NCI-H2081 (cell line): ENCODE data around the gene METTL25.

ENCODE experiments used
- DNase-seq, 2 experiments: peaks; one replicate each; lab custom pipeline; 2025; lab: John Stamatoyannopoulos, UW

Gene METTL25

DNA sequence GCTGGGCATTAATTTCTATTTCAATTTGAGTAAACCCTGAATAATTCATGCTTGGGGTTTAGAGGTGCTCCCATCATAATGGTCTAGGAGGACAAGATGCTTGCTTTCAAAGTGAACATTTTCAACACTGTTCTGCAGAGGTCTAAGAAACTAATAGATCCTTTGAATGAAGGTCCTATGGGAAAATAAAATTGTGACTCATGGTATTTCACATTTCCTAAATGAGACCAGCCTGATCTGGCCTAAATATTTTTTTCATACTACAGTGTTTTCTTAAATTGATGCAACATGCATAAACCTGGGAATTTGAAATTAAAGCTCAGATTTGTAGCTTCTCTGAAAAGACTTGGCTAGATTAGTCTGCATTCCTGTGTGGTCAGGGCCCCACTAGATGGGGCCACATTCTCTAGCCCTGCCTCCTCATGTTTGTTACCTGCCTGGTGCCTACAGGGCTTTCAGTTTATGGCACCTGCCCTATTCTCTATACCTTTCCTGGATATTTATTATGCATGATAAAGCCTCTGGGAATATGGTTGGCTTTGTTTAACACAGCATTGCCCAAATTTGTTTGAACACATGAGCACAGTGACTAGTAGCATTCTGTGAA, 112.7 kb downstream of the METTL25 start:
- DNase-seq = no peak

DNA sequence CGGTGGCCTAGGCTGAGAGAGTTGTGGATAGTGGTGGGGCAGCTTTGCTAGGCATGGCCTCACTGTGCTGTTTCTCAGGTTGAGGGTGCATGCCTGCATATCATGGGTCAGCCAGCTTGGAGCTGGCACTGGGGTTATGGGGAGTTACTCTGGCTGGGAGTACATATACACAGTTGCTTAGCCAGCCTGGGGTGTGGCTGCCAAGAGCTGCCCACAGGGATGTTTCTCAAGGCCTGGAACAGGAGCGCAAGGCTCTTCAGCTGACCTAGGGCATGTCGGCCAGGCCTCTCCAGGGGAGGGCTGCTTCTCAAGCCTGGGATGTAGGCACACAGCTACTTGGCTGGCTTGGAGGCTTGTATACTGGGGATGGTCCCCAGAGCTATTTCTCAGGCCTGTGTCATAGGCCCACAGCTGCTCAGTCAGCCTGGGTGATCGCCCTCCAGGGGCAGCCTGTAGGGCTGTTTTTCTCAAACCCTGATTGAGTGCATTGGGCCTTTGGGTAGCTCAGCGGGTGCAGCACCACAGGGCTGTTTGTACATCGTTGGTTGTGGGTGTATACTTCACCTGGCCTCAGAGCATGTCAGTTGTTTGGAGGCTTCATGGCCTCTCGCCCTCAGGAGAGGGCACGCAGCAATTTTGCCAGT, 114.9 kb downstream of the METTL25 start:
- DNase-seq = no peak

DNA sequence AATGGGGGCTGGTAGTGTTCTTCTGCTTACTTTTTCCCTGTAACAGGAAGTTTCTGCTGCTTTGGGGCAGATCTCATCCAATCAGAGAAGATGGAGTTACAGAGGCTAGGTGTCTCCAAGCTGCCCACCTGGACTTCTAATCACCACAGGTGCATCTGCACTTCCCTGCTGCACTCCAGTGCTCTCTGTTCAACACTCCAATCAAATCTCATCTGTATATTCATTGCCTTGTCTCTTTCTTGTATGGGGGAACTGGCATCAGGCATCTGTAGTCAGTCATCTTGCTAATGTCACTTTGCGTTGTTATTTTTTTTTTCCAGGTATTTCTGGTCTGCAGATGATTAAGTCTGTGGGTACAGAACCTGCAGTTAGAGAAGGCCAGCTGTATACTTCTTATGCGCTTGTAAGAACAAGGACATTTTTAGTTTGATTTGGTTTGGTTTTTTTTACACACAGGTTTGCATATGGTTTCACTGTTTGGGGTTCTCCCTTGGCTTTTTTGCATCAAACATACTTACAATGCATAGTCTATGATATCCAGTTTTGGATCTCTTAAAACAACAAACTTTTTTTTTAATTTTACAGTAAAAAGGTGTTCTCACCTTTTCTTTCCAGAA, 116.0 kb downstream of the METTL25 start:
- DNase-seq = no peak

DNA sequence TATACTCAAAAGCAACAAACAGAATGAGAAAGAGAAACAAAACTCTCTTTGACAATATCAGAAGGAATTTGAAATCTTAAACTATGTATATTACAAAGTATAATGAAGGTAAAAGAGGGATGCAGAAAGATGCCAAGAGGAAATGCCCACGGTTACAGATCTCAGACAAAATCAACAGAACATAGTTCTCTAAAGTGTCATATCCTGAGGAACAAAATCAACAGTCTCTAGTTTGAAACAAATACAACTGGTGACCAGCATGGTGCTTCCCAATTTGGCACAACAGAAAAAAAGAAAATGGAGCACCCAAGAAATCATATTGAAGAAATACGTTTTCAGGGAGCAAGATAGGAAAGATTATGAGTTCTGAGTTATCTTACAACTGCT, 116.5 kb downstream of the METTL25 start:
- DNase-seq = no peak

DNA sequence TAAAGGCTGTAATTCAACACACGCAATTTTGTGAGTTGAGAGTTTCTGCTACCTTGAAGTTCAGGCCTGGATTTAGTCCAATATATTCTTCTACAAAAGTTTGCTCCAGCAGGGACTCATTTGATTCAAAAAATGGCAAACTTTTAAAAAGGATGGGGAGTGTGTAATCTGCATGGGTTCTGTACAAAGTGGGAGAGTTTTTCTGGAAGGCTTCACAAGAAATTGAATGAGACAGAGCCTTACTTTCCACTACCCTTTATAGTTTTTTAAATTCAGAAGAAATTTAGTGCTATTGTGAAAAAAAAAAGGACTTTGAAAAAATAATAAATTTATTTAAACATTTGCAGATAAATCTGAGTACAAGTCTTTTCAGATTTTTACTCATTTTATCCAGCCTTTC, 116.9 kb downstream of the METTL25 start:
- DNase-seq = no peak

DNA sequence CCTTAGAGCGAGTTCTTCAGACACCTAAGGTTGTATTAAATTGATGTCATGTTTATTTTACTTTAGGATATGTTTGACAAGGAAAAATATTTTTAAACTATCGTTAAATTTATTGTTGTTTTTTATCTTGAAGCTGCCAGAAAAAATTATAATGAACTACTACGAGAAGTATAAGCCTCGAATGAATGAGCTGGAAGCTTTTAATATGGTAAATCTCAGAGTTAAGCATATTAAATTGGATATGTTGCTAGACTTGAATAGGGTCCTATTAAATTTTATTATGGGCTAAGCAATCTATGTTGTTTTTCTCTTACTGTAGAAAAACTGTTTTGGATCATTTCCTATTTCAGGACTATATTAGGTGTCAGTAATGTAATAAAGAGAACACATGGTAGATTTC, 118.2 kb downstream of the METTL25 start:
- no peak for DNase-seq

DNA sequence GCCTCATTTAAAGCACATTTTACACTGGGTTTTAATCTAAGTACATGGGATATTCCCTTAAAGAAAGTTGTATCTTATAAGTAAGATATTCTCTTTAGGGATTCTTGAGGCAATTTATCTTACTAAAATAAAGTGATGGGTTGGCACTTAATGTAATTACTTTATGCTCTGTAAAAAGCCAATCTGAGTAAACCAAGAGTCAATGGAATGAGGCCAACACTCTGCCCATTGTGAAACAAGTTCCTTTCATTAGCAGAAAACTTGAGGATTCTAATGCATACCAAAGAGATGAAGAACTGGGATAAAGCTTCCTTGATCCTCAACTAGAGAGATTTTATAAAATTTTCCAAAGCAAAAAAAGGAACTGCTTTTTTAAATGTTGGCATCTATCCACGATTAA, 121.2 kb downstream of the METTL25 start:
- DNase-seq = peak in 1 of 2 experiments; percentile 8

DNA sequence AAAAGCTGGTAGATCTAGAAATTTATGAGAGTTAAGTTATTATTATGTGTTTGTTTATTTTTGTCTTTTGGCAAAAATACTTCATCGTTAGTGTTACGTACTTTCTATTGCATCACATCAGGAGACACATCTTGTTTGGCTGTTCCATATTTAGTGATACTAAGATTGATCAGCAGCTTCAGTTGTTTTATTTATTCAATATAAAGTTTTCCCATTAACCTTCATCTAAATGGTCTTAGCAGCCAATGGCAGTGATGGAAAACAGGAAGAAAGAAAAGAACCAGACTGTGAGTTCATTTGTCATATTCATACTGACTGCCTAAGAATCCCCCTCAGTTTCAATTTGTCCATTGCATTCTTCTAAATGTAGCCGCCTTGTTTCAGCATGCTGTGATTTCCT, 122.3 kb downstream of the METTL25 start:
- no peak for DNase-seq

DNA sequence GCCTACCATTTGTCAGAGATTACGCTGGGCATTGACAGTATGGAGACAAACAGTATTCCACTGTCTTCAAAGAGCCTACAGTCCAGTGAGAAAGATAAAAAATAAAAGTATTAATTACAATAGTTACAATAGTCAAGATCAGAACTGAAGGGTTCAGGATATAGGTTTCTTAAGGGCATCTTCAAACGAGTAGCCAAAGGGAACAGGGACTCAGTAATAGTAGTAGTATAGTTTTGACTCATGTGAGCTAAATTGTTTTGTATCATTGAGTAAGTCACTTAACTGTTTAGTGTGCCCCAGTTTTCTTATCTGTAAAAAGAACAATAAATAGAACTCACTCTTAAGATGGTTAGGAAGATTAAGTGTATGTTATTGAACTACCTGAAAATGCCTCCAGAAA, 123.6 kb downstream of the METTL25 start:
- no peak for DNase-seq

DNA sequence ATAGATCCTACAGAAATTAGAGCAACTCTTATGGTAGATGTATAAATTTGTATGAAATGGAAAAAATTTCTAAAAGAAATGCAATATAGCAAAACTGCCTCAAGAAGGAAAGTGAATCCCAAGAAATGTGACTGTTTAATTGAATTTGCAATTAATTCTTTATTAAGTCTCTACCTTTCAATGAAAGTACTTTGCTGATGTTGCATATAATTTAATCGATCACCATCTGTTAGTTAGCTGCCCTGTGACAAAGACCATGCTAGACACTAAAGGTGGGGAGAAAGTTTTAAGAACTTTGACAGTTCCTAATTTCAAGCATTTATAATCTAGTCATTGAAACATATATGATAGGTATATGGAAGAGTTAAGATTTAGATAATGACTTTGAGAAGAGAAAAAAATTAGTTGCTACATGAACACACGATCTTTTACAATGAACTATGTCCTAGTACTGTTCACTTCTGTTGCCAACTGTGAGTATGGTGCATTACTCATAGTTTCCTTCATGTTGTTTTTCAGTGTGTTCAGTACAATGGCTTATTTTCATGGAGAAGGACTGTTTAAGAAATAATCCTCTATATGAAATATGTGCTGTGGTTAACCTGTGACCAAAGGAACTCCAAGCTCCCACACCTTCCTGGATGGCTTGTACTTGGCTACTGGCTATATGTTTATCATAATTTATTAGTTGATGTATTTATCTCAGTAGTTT, 128.4 kb downstream of the METTL25 start:
- DNase-seq = no peak

DNA sequence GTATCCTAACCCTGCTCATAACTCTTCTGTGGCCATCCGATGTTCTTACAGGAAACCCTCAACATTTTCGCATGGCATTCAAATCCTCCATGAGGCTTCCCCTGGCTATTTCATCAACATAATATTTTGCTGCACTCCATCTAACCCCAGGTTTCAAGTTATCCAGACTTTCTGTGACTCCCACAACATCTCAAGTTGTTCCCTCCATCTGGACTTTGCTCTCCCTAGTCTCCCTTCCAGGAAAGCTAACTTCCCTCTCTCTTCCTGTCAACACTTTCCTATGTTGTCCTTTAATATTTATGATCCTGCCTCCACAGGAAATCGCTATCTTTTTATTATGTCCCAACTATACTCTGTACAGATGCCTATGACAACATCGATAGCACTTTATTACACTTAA, 146.1 kb downstream of the METTL25 start:
- DNase-seq = no peak

DNA sequence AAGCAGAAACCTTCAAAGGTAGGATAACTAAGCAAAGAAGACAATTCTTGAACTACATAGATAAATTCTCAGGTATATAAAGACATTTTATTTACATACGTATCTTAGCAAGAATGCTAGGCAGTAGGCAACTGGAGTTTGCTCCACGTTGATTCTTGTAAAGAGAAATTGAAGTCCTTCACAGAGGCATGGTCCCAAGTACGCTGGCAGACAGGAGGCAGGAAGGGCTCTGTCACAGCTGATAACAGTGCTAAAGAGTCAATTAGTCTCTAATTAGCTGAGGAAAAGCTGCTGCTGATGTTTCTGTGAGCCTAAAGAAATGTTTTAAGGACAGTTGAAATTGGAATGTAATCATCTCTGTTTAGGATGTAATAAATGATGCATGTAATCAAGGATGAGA, 146.8 kb downstream of the METTL25 start:
- no peak for DNase-seq

DNA sequence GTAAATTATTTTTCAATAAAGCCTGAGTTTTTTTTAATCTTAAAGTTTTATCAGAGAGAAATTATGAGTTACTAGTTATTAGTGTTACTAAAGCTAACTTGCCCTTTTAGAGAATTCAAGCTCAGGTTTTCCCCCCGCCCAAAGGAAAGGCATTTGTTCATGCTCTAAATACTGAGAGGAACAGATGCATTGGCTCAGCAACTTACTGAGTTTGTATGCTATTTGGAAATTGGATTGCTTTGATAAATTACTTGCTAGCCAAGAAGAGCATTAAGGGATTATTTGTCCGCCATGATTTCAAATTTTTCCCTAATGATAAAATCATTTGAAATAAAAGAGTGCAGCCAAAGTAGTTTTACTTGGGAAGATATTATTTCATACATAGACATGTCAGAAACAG, 149.4 kb downstream of the METTL25 start:
- DNase-seq = no peak

DNA sequence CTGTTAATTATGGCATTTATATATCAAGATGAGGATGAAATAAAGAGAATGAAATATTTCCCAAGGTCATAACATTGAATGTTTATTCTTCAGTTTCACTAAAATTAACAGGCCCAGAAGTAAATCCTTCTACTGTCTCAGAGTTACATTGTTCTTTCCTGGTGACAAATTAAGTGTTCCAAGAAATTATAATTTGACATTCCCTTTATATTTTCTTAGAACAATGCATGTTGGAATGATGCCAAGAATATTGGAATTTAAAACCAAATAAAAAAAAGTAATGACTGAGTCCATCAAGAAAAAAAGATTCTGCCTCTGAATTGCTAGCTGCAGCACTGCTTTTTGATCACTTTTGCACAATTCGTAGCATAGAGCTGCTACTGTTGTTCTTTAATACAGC, 152.1 kb downstream of the METTL25 start:
- no peak for DNase-seq

DNA sequence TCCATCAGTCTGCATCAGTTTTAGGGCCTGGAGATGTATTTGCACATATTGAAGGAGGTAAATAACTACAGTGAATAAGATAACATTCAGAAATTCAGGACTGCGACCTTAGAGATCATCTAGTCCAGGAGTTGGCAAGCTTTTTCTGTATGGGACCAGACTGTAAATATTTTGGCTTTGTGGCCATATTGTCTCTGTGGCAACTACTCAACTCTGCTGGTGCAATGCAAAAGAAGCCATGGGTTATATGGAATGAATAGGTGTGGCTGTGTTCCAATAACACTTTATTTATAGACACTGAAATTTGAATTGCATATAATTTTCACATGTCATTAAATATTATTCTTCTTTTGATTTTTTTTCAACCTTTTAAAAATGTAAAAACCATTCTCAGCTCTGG, 156.6 kb downstream of the METTL25 start:
- DNase-seq = no peak

DNA sequence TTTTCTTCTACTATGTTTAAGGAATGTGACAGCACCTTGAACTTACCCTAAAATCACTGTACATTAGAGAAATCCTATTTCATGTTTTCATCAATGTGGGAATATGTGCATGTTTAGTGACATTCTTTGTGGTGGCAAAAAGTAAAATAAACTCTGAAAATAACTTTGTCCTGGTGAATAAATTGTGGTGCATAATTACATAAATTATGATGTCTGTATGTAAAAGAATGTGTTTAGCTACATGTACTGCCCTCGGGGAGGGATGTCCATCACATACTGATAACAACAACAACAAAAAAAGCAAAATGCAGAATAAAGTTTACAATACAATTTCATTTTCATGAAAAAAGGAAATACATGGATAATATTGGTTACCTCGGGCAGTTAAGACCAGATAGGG, 157.3 kb downstream of the METTL25 start:
- no peak for DNase-seq

DNA sequence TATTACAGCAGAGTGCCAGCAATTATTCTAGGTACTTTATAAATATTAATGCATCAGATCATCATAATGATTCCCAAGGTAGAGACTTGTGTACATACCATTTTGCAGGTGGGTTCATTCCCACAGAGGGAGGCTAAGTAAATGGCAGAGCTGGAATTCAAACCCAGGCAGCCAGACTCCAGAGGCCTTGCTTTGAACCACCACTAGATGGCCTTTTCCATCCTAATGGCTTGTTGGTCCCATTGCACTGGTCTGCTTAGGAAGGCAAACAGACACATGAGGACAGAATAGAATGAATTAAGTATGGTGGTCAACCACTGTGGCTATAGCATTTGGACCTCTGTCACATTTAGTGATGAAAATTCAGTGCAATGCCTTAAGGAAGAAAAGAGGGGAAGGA, 158.7 kb downstream of the METTL25 start:
- peak in 1 of 2 experiments; percentile 22 for DNase-seq

DNA sequence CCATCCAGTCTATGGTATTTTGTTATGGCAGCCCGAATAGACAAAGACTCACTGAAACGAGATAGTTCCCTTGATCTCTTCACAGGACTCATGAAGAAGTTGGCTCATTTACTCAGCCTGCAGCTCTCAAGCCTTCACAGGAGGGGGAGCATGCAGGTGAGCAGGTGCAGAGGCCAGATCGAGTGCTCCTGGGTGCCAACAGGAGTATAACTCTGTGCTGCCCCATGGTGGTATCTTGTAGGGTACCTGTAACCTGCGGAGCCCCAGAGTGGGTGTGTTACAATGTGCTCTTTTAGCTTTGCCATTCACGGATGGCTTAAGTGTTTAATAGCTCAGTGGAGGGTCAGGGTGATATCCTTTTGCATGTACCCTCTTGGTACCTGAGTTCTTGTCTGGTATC, 159.5 kb downstream of the METTL25 start:
- DNase-seq = no peak

DNA sequence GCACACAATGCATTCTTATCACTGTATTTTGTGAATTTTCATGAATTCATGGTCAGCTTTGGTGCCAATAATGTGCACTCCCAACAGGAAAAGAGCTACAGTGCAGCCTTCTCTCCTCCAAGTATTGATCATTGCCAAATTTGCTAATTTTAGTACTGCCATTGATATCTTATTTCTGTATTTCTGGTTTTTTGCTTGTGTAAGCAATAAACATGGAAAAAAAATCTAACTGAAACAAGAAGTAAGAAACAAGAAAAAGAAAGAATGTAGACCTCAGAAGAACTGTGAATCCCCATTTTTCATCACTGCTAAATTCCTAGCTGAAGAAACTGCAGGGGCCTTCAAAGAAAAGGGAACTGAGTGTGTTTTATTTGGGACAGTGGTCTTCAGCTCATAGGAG, 161.2 kb downstream of the METTL25 start:
- DNase-seq = no peak

DNA sequence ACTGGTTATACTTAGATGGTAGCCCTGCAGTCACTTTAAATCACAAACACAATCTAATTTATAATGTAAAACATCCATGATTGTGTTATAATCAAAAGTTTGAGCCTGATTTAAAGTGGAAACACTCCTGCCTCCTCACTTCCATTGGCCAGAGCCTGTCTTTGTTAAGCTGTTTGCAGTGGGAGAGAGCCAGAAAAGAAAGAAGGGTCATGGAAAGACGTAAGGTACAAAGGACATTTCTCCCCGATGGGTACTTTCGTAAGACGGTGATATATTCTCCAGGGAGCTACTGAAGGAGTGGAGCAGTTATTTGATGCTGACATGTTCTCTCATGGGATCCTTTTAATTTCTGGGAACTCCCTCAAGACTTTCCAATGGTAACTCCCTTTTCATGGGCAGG, 164.0 kb downstream of the METTL25 start:
- no peak for DNase-seq

DNA sequence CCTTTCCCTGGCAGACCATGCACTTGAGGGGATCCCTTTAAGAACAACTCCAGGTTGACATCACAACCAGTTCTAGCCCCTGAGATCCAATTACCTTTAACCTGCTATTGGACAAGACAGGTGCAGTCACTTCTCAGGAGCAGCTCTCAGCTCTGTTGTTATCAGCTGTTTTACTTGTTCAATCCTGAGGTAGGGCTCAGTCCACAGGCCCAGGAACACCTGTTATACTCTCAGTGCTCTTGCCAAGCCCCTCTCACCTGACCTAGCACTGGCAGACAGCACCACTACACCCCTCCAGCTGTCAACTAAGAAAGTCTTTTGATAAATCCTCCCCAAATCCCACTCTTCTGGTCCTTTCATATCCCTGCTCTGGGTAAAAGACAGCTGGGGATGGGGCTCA, 164.4 kb downstream of the METTL25 start:
- DNase-seq = no peak

DNA sequence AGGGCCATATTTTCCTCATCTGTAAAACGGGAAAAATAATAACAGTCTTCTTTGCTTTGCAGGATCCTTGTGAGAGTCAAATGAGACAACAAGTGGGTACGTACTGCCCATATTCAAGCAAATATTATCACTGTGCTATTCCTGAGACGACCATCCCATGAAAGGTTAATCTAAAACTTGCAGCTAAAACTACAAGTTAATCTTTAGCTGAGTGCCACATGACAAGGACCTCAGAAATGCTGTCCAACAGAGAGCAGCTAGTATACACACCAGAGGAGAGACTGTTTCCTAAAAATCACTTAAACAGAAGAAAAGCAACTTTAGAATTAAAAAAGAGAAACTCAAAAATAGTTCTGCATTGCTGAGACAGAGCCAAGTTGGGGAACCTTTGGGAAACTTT, 165.7 kb downstream of the METTL25 start:
- DNase-seq = no peak

DNA sequence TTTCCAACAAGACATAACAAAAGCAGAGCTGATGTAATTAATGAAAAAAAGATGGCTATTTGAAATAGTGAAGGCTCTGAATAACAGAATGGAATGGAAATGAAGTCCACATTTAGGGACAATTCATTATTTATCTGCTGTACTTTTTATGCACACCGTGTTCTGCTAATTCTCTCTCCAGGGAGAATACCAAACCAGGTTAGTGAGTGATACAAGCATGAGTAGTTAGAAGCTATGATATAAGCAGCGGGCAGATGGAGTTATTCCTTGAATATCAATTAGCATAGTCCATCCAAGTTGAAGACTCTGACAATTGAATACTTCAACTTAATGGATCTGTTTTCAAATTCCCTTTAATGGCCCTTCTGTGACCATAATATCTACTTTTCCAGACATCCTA, 166.3 kb downstream of the METTL25 start:
- DNase-seq = no peak
